PFSK-1 (cell line): ENCODE results near the gene MYRFL.

Experiments used
- FOXP2 ChIP-seq: optimal IDR thresholded peaks from 2 replicates; pipeline ENCODE3; 2011; ENCODE audit warnings: borderline replicate concordance, control low read depth, inconsistent platforms; ENCODE audit not compliant: insufficient read depth; ENCODE audit errors: extremely low read length, extremely low read depth
- POLR2AphosphoS5 ChIP-seq: IDR thresholded peaks from 2 replicates; pipeline ENCODE4 v1.6.1; 2012; ENCODE audit warnings: low read depth, mild to moderate bottlenecking, control low read depth, low read length, moderate library complexity
- REST ChIP-seq, 2 experiments: IDR thresholded peaks; 2 replicates each; pipeline versions ENCODE4 v1.6.1 to v1.8.0; 2011 to 2012; ENCODE audit warnings: low read depth in 2 of 2, low read length in 2 of 2, control low read depth in 1 of 2, inconsistent platforms in 1 of 2, mild to moderate bottlenecking in 1 of 2, moderate library complexity in 1 of 2; ENCODE audit not compliant: insufficient read depth in 1 of 2
- SIN3A ChIP-seq: IDR thresholded peaks from 2 replicates; pipeline ENCODE4 v1.6.1; 2012; ENCODE audit warnings: mild to moderate bottlenecking, low read length, moderate library complexity, borderline replicate concordance; ENCODE audit not compliant: insufficient read depth
- TAF1 ChIP-seq: IDR thresholded peaks from 2 replicates; pipeline ENCODE4 v1.6.1; 2012; ENCODE audit warnings: low read length, control low read depth, borderline replicate concordance; ENCODE audit not compliant: insufficient read depth

The MYRFL gene

GRCh38 chr12:69984241-69984640, 159.2 kb downstream of the MYRFL start:
- TF ChIP-seq SIN3A (no peak), FOXP2 (no peak), REST (IDR thresholded peaks at IDR 0.05; ENCODE audit: insufficient read depth in 1 of 2, low read depth in 2 of 2, low read length in 2 of 2) (no peak), TAF1 (no peak), POLR2AphosphoS5 (no peak)

DNA sequence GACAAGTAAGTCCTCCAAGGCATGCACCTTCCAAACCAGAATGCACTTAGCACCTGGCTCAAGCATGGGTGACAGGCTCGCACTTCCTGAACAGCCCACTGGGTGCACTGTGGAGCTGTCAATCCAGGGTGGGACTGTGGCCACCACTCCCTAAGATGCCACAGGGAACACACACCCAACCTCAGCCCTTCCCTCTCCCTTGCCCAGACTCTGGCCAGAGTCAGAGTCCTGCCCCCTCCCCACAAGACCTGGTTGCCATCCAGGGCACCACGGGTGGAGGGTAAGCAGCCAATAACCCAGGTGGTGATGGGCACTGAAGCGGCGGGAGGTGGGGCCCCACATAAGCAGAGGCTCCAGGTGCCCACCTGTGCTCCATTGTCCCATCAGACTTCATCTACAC, 160.6 kb downstream of the MYRFL start:
- no peak for TF ChIP-seq FOXP2
- TF ChIP-seq POLR2AphosphoS5, result no peak

DNA sequence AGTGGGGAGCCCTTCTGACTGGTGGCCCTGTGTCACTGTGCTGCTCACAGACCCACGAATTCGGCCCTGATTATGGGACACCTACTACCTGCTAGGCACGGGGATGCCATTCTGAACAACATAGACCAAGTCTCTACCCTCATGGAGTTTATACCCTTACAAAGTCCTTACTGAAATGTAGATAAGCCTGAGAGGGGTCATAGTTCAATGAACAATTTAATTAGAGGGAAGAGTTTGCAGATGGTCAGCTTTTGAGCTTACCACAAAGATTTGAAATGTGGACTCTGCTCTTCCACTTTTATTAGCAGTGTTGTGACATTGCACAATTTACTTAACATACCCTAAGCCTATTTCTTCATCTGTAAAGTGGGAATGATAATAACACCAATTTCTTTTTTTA, 161.1 kb downstream of the MYRFL start:
- no peak for TF ChIP-seq FOXP2
- no peak for TF ChIP-seq SIN3A
- TF ChIP-seq TAF1, result no peak
- TF ChIP-seq POLR2AphosphoS5, result no peak
- TF ChIP-seq REST (IDR thresholded peaks at IDR 0.05; ENCODE audit: insufficient read depth in 1 of 2, low read depth in 2 of 2, low read length in 2 of 2), result no peak

- TF ChIP-seq REST (IDR thresholded peaks at IDR 0.05; ENCODE audit: insufficient read depth in 1 of 2, low read depth in 2 of 2, low read length in 2 of 2) (no peak), TAF1 (no peak), FOXP2 (no peak), POLR2AphosphoS5 (0 out of 2 replicates have a peak, but pooled peaks have one; percentile 34)
Observed at GRCh38 chr12:69987579-69988091, 162.6 kb downstream of the MYRFL start.

DNA sequence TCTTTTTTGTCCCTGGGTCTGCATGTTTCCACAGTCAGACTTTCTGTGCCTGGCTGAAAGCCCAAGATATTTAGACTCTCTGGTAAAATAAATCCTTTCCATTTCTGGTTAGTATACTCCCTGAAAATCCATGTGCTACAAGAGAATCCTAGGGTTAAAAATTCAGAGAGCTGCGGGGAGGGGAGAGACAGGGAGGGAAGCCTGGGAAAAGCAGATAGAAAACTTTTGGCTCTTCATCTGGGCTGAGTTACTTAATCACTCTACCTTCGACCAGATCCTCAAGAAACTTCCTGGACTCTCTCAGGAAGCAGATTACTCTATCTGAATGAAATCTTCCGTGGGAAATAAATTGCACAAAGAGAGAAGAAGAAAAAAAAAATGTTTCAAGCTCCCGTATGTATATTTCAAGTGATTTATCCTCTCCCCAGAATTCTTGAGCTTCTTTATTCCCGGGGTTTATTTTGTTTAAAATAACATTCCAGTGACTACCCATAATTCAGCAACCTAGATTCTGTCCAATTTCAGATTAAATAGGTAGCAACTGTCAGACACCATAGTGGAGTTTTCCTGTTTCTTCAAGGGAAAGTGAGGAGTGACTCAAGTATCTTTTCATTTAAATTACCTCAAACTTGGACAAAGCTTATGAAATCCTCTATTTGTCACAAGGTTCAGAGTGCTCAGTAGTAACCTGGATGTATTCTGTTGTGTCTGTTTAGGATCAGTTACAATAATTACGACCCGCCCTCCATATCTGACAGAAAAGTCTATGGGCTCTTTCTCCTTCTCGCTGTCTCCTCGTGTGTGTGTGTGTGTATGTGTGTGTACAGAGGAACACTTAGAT, 163.7 kb downstream of the MYRFL start:
- TF ChIP-seq SIN3A, result 0 out of 2 replicates have a peak, but pooled peaks have one; percentile 18
- no peak for TF ChIP-seq FOXP2

GRCh38 chr12:69991690-69992288, 166.8 kb downstream of the MYRFL start:
- TF ChIP-seq SIN3A, result no peak
- TF ChIP-seq TAF1, result no peak
- TF ChIP-seq FOXP2, result no peak
- no peak for TF ChIP-seq REST (IDR thresholded peaks at IDR 0.05; ENCODE audit: insufficient read depth in 1 of 2, low read depth in 2 of 2, low read length in 2 of 2)
- TF ChIP-seq POLR2AphosphoS5, result no peak
